ENCODE measurements around the gene PLXND1.
"Not testable (repeated sequence)": the region's sequence is repeated elsewhere in the genome, so short reads cannot be mapped to it uniquely, and the experiment has no call there.

Gene PLXND1

GRCh38 chr3:129606636-129607390, at the start of gene PLXND1:
Gene PLXND1 (minus strand): TSS chr3:129606676. CDS start chr3:129606639, 37 bp downstream.
- peak; percentile 65 for DNase-seq

GRCh38 chr3:129655291-129655700, 48.8 kb upstream of the PLXND1 start:
- peak; percentile 90 for DNase-seq

- no peak for DNase-seq
Measured at GRCh38 chr3:129654131-129654530, 47.7 kb upstream of the PLXND1 start.

- no peak for DNase-seq
Measured at GRCh38 chr3:129653019-129653418, 46.5 kb upstream of the PLXND1 start.

- DNase-seq, result no peak
Measured at GRCh38 chr3:129651435-129652202, 45.1 kb upstream of the PLXND1 start.

- DNase-seq, result peak; percentile 82
Measured at GRCh38 chr3:129650256-129650872, 43.9 kb upstream of the PLXND1 start.

GRCh38 chr3:129648391-129648790, 41.9 kb upstream of the PLXND1 start:
- no peak for DNase-seq

GRCh38 chr3:129645286-129645685, 38.8 kb upstream of the PLXND1 start:
- no peak for DNase-seq

- no peak for DNase-seq
Measured at GRCh38 chr3:129644836-129645235, 38.4 kb upstream of the PLXND1 start.

GRCh38 chr3:129641567-129642260, 35.2 kb upstream of the PLXND1 start:
- not testable (repeated sequence) for DNase-seq

- not testable (repeated sequence) for DNase-seq
Measured at GRCh38 chr3:129640985-129641384, 34.5 kb upstream of the PLXND1 start.

- DNase-seq, result no peak
Measured at GRCh38 chr3:129638481-129638880, 32.0 kb upstream of the PLXND1 start.

GRCh38 chr3:129636082-129636481, 29.6 kb upstream of the PLXND1 start:
- no peak for DNase-seq

- DNase-seq, result no peak
Measured at GRCh38 chr3:129635656-129636055, 29.2 kb upstream of the PLXND1 start.

- DNase-seq, result no peak
Measured at GRCh38 chr3:129633751-129634481, 27.4 kb upstream of the PLXND1 start.

GRCh38 chr3:129632977-129633376, 26.5 kb upstream of the PLXND1 start:
- no peak for DNase-seq

GRCh38 chr3:129632556-129632955, 26.1 kb upstream of the PLXND1 start:
- DNase-seq, result no peak

- DNase-seq, result no peak
Measured at GRCh38 chr3:129632056-129632455, 25.6 kb upstream of the PLXND1 start.

- DNase-seq, result no peak
Measured at GRCh38 chr3:129629011-129629410, 22.5 kb upstream of the PLXND1 start.

- DNase-seq, result no peak
Measured at GRCh38 chr3:129628169-129628522, 21.7 kb upstream of the PLXND1 start.

GRCh38 chr3:129627350-129628168, 21.1 kb upstream of the PLXND1 start:
- peak; percentile 89 for DNase-seq

All from hematopoietic multipotent progenitor cell treated with erythropoietin and hydrocortisone succinate and interleukin-3 and kit ligand, for 8 days (in vitro differentiated cells).